ENCODE measurements around the gene RTF2. TPM values are rescaled to one million over a fixed set of nuclear protein-coding genes. Genes with fewer than 3 reads are reported as not detected.
A peak's percentile ranks its signal among the peaks of the same experiment; 100 is the strongest.

The RTF2 gene
- total and polyA plus RNA-seq, 7 experiments from 2014 or later = 62.5 to 157 (median 81.2) TPM

DNA sequence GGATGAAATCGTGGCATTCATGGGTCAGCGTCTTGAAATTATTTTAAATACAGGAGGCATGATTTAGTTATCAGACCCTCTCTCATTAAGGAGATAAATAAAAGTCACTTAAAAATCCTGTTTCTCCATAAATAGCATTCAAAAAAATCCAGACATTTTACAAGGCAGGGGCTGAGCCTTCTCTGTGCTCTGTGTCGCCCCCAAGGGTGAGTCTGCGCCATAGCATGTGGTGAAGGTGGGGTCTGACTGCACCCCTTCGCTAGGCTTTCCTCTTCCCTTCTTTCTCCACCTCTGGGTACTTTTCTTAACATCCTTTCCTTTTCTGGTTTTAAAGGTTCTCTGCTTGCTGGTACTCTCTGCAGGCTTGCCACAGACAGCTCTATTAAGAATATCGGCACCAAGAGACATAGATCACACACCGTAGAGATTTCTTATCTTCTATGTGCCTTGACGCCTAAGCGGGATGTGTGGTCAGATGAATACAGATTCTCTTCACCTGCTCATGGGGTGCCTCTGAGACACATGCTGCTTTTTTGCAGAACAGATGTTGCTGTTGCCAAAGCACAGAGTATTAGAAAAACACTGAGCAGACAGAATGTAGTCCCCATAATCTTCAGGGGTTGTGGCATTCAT, 36.1 kb downstream of the RTF2 start:
- Histone ChIP-seq H3K27me3 (ENCODE audit: control insufficient read depth in 2 of 2, insufficient read depth in 2 of 2, low read length in 2 of 2) (no peaks in the 10 kb centered on the region), H3K9me3 (ENCODE audit: control insufficient read depth in 2 of 3, low read length in 3 of 3) (no peaks in the 10 kb centered on the region), H3K4me3 (ENCODE audit: low read length) (no peak overlapping the region), H3K27ac (ENCODE audit: low read depth, low read length) (no peak overlapping the region), H3K36me3 (ENCODE audit: control insufficient read depth in 2 of 3, insufficient read depth in 3 of 3, low read length in 3 of 3) (no peaks in the 10 kb centered on the region), H3K4me1 (ENCODE audit: control insufficient read depth in 2 of 2, insufficient read depth in 2 of 2, low read length in 2 of 2) (peaks cover 0 to 4% of the 10 kb centered on the region in 2 donors)
- CTCF ChIA-PET = interaction anchor here (0.6 to 0.8 kb wide), 2 partner anchors 106 to 111 kb away, joined by 3 read pairs; no protein-coding TSS in a partner anchor
- peak overlapping the region; percentile 6 to 82 (median 55) for H3K27ac Mint-ChIP-seq
- H3K9me3 Mint-ChIP-seq = no peaks in the 10 kb centered on the region
- POLR2A ChIA-PET = interaction anchor here (1.0 kb wide), 1 partner anchor 98 kb away, joined by 4 read pairs; no protein-coding TSS in a partner anchor
- H3K4me1 Mint-ChIP-seq = peaks cover 4 to 67% (median 28%) of the 10 kb centered on the region in 7 donors
- peaks cover 0 to 9% (median 5%) of the 10 kb centered on the region in 5 donors for H3K36me3 Mint-ChIP-seq
- DNase-seq (peak in 6 of 9 donors; percentile 8 to 49 (median 32)), ATAC-seq (peak; percentile 83)
- peak overlapping the region in 5 of 10 donors; percentile 1 to 33 (median 21) for H3K4me3 Mint-ChIP-seq
- intact Hi-C loops (cut with micrococcal nuclease) = loop anchor here in 1 of 2 donors (1.0 kb wide), 1 partner anchor 104 kb away; no protein-coding TSS in a partner anchor
- no peaks in the 10 kb centered on the region for H3K27me3 Mint-ChIP-seq

DNA sequence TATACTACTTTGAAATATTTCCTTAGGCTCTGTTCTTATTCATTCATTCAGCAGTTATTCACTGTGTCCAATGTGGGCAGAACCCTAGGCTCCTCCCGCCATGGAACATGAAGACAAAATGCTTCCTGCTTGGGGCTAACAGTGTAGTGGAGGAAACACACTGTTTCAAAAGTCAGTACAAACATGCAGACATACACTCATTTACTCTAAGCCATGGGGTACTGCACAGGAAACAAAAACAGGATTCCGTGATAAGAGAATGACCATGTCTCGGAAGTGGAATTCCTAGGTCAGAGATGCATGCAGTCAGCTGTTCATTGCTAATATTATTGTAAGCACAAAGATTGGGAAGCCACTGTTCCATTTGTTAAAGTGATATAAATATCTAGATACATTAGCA, 37.7 kb downstream of the RTF2 start:
- Histone ChIP-seq H3K9me3 (ENCODE audit: control insufficient read depth in 2 of 3, low read length in 3 of 3) (no peaks in the 10 kb centered on the region), H3K4me1 (ENCODE audit: control insufficient read depth in 2 of 2, insufficient read depth in 2 of 2, low read length in 2 of 2) (peaks cover 0 to 4% of the 10 kb centered on the region in 2 donors), H3K27me3 (ENCODE audit: control insufficient read depth in 2 of 2, insufficient read depth in 2 of 2, low read length in 2 of 2) (no peaks in the 10 kb centered on the region), H3K36me3 (ENCODE audit: control insufficient read depth in 2 of 3, insufficient read depth in 3 of 3, low read length in 3 of 3) (no peaks in the 10 kb centered on the region), H3K27ac (ENCODE audit: low read depth, low read length) (no peak overlapping the region), H3K4me3 (ENCODE audit: low read length) (no peak overlapping the region)
- no peak for DNase-seq
- CTCF ChIA-PET = no interaction called here
- intact Hi-C loops (cut with micrococcal nuclease) = no loop called here
- Mint-ChIP-seq H3K27ac (peak overlapping the region in 2 of 9 donors; percentile 42 to 70), H3K27me3 (no peaks in the 10 kb centered on the region), H3K36me3 (peaks cover 0 to 9% (median 3%) of the 10 kb centered on the region in 5 donors), H3K9me3 (no peaks in the 10 kb centered on the region), H3K4me3 (no peak overlapping the region), H3K4me1 (peaks cover 4 to 75% (median 36%) of the 10 kb centered on the region in 7 donors)
- no peak for ATAC-seq
- POLR2A ChIA-PET = no interaction called here

DNA sequence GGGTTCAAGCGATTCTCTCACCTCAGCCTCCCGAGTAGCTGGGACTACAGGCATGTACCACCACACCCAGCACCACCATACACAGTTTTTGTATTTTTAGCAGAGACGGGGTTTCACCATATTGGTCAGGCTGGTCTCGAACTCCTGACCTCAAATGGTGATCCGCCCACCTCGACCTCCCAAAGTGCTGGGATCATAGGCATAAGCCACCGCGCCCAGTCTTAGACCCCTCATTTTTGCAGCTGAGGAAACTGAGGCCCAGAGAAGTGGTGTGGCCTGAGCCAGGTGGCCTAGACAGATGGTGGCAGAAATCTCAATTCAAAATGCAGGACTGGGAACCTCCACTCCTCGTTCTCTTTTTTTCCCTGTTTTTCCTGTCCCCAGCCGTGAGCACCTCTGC, 43.5 kb downstream of the RTF2 start:
- ATAC-seq = no peak
- peak overlapping the region in 2 of 9 donors; percentile 72 to 77 for H3K27ac Mint-ChIP-seq

DNA sequence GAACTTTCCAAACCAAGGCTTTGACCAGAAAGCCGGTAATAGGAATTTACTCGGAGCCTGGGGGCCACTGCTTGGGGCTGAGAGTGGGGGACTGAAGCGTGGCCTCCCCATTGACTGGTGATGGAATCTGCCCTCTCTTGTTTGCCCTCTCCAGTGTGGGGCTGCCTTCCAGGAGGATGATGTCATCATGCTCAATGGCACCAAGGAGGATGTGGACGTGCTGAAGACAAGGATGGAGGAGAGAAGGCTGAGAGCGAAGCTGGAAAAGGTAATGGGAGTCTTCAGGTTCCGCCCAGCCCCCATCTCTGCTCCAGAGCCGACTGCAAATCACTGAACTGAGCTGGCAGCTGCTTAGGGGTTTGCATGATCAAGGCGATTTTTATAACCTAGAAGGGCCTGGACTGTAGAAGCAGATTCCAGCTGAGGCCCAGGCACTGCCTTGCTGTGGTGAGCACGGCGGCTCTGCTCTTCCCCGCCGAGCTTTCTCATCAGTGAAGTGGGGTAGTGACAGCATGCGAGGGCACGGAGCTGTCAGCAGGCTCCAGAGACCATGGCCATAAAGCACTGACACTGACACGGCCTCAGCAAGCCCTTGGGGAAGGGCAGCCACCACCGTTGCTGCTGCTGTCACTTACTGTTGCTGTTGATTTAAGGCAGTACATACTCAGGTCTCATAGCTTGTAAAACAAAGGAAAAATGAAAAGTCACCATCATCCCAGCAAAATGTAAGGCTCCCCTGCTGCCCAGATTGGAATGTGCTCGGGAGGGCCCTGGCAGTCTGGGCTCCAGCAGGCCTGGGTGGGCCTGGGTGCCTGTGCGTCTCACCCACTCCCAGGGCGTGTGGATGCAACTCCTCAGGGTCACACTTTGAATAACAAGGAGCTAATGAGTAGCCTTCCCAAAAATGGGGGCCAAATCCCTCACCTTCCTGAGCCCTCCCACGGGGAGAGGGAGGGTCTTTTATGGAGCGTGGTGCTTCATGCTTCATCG, 45.0 kb downstream of the RTF2 start:
- Histone ChIP-seq H3K27me3 (ENCODE audit: control insufficient read depth in 2 of 2, insufficient read depth in 2 of 2, low read length in 2 of 2) (no peaks in the 10 kb centered on the region), H3K36me3 (ENCODE audit: control insufficient read depth in 2 of 3, insufficient read depth in 3 of 3, low read length in 3 of 3) (peaks cover 5 to 51% (median 13%) of the 10 kb centered on the region in 3 experiments), H3K4me3 (ENCODE audit: low read length) (no peak overlapping the region), H3K9me3 (ENCODE audit: control insufficient read depth in 2 of 3, low read length in 3 of 3) (peaks cover 0 to 4% (median 0%) of the 10 kb centered on the region in 3 experiments), H3K27ac (ENCODE audit: low read depth, low read length) (no peak overlapping the region), H3K4me1 (ENCODE audit: control insufficient read depth in 2 of 2, insufficient read depth in 2 of 2, low read length in 2 of 2) (no peaks in the 10 kb centered on the region)
- DNase-seq = no peak
- Mint-ChIP-seq H3K27me3 (no peaks in the 10 kb centered on the region), H3K27ac (peak overlapping the region in 1 of 9 donors; percentile 43), H3K4me3 (no peak overlapping the region), H3K9me3 (peaks cover 0 to 5% (median 0%) of the 10 kb centered on the region in 11 donors), H3K4me1 (peaks cover 0 to 24% (median 8%) of the 10 kb centered on the region in 7 donors), H3K36me3 (peaks cover 17 to 51% (median 19%) of the 10 kb centered on the region in 5 donors)
- intact Hi-C loops (cut with micrococcal nuclease) = no loop called here
- ChIA-PET POLR2A (no interaction called here), CTCF (interaction anchor here (0.7 kb wide), 1 partner anchor 1831 kb away, joined by 3 read pairs; no protein-coding TSS in a partner anchor)
- ATAC-seq = no peak

More for the DNA sequence above, 43.5 kb downstream of the RTF2 start:
- H3K9me3 ChIP-seq (ENCODE audit: control insufficient read depth in 2 of 3, low read length in 3 of 3) = no peaks in the 10 kb centered on the region
- H3K36me3 Mint-ChIP-seq = peaks cover 4 to 42% (median 6%) of the 10 kb centered on the region in 5 donors
- no peak overlapping the region for H3K27ac ChIP-seq (ENCODE audit: low read depth, low read length)
- CTCF ChIA-PET = no interaction called here
- peaks cover 0 to 36% (median under 1%) of the 10 kb centered on the region in 3 experiments for H3K36me3 ChIP-seq (ENCODE audit: control insufficient read depth in 2 of 3, insufficient read depth in 3 of 3, low read length in 3 of 3)
- intact Hi-C loops (cut with micrococcal nuclease) = no loop called here
- H3K9me3 Mint-ChIP-seq = no peaks in the 10 kb centered on the region
- H3K4me1 Mint-ChIP-seq = peaks cover 0 to 32% (median 13%) of the 10 kb centered on the region in 7 donors
- POLR2A ChIA-PET = no interaction called here
- no peaks in the 10 kb centered on the region for H3K4me1 ChIP-seq (ENCODE audit: control insufficient read depth in 2 of 2, insufficient read depth in 2 of 2, low read length in 2 of 2)
- no peak overlapping the region for H3K4me3 Mint-ChIP-seq
- H3K4me3 ChIP-seq (ENCODE audit: low read length) = no peak overlapping the region
- H3K27me3 Mint-ChIP-seq = no peaks in the 10 kb centered on the region
- H3K27me3 ChIP-seq (ENCODE audit: control insufficient read depth in 2 of 2, insufficient read depth in 2 of 2, low read length in 2 of 2) = no peaks in the 10 kb centered on the region
- no peak for DNase-seq

DNA sequence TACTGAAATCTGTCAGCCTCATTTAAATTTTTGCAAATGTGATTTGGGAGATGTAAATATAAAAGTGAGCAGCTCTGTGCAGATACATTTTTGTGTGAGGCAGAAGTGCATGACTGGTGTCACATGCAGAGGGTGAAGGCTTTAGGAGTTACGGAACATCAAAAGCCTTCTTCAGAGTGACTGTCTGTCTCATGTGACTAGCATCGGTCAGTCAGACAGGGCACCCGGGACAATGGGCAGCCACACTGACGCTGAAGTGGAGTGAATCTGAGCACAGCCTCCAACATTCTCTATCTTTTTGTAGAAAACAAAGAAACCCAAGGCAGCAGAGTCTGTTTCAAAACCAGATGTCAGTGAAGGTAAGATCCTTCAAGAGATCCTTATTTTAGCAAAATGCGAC, 48.2 kb downstream of the RTF2 start:
- Mint-ChIP-seq H3K36me3 (peaks cover 29 to 82% (median 48%) of the 10 kb centered on the region in 5 donors), H3K4me3 (no peak overlapping the region), H3K4me1 (peaks cover 0 to 10% (median 0%) of the 10 kb centered on the region in 7 donors), H3K27me3 (no peaks in the 10 kb centered on the region), H3K27ac (no peak overlapping the region), H3K9me3 (peaks cover 0 to 36% (median 16%) of the 10 kb centered on the region in 11 donors)
- Histone ChIP-seq H3K36me3 (ENCODE audit: control insufficient read depth in 2 of 3, insufficient read depth in 3 of 3, low read length in 3 of 3) (peaks cover 14 to 70% (median 20%) of the 10 kb centered on the region in 3 experiments), H3K27ac (ENCODE audit: low read depth, low read length) (no peak overlapping the region), H3K4me3 (ENCODE audit: low read length) (no peak overlapping the region), H3K27me3 (ENCODE audit: control insufficient read depth in 2 of 2, insufficient read depth in 2 of 2, low read length in 2 of 2) (no peaks in the 10 kb centered on the region), H3K4me1 (ENCODE audit: control insufficient read depth in 2 of 2, insufficient read depth in 2 of 2, low read length in 2 of 2) (no peaks in the 10 kb centered on the region), H3K9me3 (ENCODE audit: control insufficient read depth in 2 of 3, low read length in 3 of 3) (peaks cover 0 to 35% (median 5%) of the 10 kb centered on the region in 3 experiments)
- POLR2A ChIA-PET = no interaction called here
- DNase-seq = no peak
- CTCF ChIA-PET = no interaction called here
- intact Hi-C loops (cut with micrococcal nuclease) = loop anchor here (1.0 to 5.0 kb wide), 2 partner anchors 116 to 269 kb away; partner anchors contain the start of gene MC3R (in 1 of the 2)
- ATAC-seq = no peak

DNA sequence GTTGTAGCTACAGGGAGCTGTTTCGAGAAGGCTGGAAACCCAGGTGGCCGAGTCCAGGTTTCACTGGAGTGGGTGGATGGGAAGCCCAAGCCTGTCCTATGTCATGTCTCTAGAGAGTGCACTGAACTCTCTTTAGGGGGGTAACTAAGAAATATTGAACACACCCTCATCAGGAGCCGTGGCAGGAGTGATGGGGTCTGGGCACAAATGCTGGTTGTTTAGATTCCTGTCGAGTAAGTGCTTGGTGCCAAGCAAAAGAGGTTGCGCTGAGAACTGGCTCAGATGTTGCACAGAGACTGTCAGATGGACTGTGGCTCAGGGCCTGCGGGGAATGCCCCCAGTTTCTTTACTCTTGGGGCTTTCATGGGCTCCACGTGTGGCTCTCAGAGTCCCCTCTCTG, 48.8 kb downstream of the RTF2 start:
- no peak overlapping the region for H3K27ac ChIP-seq (ENCODE audit: low read depth, low read length)
- no peak overlapping the region for H3K4me3 Mint-ChIP-seq
- no peaks in the 10 kb centered on the region for H3K4me1 ChIP-seq (ENCODE audit: control insufficient read depth in 2 of 2, insufficient read depth in 2 of 2, low read length in 2 of 2)
- peaks cover 29 to 87% (median 52%) of the 10 kb centered on the region in 5 donors for H3K36me3 Mint-ChIP-seq
- no peaks in the 10 kb centered on the region for H3K27me3 ChIP-seq (ENCODE audit: control insufficient read depth in 2 of 2, insufficient read depth in 2 of 2, low read length in 2 of 2)
- H3K4me3 ChIP-seq (ENCODE audit: low read length) = no peak overlapping the region
- peaks cover 0 to 39% (median 5%) of the 10 kb centered on the region in 3 experiments for H3K9me3 ChIP-seq (ENCODE audit: control insufficient read depth in 2 of 3, low read length in 3 of 3)
- peaks cover 0 to 11% (median 0%) of the 10 kb centered on the region in 7 donors for H3K4me1 Mint-ChIP-seq
- ChIA-PET POLR2A (no interaction called here), CTCF (no interaction called here)
- intact Hi-C loops (cut with micrococcal nuclease) = loop anchor here in 1 of 2 donors (5.0 kb wide), 1 partner anchor 270 kb away; the partner anchor contains the start of gene MC3R
- H3K9me3 Mint-ChIP-seq = peaks cover 0 to 41% (median 18%) of the 10 kb centered on the region in 11 donors
- H3K27ac Mint-ChIP-seq = no peak overlapping the region
- peaks cover 14 to 66% (median 20%) of the 10 kb centered on the region in 3 experiments for H3K36me3 ChIP-seq (ENCODE audit: control insufficient read depth in 2 of 3, insufficient read depth in 3 of 3, low read length in 3 of 3)
- ATAC-seq (no peak), DNase-seq (no peak)
- no peaks in the 10 kb centered on the region for H3K27me3 Mint-ChIP-seq

All from naive thymus-derived CD4-positive, alpha-beta T cell (primary cell).